ENCODE results near the gene ADD3.
"Not testable (repeated sequence)": the region's sequence is repeated elsewhere in the genome, so short reads cannot be mapped to it uniquely, and the experiment has no call there.

ADD3 gene

DNA sequence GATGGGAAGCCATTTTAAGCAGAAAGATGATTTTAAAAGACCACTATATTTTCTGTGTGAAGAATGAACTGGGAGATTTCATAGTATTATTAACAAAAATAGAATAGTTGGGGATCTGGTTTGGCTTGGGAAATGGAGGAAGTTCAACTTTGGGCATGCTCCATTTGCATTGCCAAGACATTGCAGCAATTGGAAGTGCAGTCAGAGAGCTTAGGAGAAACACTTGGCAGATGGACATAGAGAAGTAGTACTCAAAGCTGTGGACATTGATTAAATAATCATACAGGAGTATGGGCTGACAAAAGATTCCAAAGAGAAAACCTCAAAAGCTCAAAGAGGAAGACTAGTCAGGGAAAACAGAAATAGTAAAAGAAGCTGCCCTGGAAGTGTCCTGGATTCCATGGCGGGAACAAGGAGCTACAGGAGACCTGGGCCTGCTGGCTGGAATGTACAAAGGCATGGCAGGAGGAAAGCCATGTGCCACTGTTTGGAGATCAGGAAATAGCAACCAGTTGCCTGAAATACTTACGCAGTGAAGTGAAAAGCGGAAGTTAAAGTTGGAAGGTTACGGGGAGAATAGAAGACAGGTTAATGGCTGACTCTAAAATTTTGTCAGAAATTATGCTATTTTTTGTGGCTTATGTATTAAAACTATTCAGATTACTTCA is 106.0 kb downstream of the ADD3 start:
- no peak for DNase-seq

DNA sequence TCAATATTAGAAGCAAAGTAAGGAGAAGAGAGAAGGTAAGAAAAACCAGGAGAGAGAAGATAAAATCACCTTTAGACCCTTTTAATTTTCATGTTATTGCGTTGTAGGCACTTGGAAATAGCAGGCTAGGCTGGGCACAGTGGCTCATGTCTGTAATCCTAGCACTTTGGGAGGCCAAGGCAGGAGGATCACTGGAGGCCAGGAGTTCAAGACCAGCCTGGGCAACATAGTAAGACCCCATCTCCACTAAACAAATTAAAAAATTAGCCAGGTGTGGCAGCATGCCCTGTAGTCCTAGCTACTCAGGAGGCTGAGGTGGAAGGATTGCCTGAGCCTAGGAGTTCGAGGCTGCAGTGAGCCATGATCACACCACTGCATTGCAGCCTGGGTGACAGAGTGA is 106.9 kb downstream of the ADD3 start:
- DNase-seq = not testable (repeated sequence)

DNA sequence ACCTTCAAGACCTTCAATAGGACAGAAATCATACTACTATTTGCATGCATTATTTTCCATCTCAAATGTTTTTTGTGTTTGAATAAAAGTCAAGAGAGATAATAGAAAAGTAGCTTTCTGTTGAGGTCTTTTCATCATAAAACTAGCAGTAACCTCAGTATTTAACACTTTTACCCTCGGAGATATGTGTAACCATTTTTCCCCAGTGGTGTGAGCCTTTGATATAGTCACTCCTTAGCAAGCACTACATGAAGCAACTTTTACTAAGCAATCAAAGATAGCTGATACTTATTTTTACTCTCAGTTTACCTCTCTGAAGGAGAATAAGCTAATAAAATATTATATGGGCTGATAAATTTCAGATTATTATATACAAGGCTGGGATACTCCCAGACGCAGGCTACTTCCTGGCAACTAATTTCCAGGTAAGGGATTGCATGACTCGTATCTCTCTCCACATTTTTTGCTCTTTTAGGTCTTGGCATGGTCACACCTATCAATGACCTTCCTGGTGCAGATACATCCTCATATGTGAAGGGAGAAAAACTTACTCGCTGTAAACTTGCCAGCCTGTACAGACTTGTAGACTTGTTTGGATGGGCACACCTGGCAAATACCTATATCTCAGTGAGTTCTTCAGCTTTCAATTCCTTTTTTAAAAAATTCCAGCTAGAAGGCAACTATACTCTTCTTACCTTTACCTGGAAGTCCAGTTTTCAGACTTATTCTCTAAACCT is 108.2 kb downstream of the ADD3 start:
- no peak for DNase-seq

- DNase-seq = no peak
Observed at GRCh38 chr10:110118891-110119621, 111.3 kb downstream of the ADD3 start.

DNA sequence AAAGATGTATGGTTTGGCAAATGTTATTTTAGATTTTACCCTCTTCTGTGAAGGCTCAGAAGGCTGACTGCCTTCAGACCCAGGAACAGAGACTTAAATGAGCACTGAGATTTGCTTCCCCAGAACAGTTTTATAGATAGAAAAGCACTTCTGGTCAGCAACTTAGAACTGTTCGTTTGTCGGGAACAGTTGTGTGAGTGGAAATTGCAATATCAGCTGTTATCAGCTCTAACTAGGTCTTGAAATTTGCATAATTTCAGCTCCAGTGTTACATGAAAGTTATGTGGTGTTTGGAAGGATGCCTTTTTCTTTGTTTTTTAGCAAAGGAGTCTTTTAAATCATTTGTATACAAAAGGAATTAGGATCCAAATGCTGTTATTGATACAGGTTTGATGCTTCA is 115.8 kb downstream of the ADD3 start:
- no peak for DNase-seq

DNA sequence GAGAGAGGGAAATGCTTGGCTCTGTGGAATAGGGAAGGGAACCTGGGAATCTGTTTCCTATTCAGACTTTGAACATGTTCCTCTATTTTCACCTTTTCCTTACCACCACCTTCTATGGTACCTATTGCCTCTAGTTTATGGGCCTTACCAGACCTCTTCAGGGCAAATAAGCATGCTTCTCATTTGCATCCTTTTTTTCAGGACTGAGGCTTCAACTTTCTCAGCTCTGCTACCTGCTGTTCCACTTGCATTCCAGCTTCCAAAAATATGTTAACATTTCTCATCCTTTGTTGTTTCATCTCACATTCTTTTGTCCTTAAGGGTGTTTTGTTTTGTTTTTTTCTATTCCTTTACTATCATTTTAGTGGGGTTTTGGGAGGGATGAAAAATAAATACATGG is 121.7 kb downstream of the ADD3 start:
- DNase-seq = no peak

- DNase-seq = no peak
Observed at GRCh38 chr10:110134917-110135316, 127.1 kb downstream of the ADD3 start.

DNA sequence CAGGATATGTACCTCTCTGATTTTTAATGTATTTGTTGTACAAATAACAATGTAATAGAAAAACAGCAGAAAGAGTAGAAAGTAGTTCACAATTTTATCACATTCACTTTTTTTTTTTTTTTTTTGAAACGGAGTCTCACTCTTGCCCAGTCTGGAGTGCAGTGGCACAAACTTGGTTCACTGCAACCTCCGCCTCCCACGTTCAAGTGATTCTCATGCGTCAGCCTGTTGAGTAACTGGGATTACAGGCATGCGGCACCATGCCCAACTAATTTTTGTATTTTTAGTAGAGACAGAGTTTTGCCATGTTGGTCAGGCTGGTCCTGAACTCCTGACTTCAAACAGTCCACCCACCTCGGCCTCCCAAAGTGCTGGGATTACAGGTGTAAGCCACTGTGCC is 128.1 kb downstream of the ADD3 start:
- not testable (repeated sequence) for DNase-seq

DNA sequence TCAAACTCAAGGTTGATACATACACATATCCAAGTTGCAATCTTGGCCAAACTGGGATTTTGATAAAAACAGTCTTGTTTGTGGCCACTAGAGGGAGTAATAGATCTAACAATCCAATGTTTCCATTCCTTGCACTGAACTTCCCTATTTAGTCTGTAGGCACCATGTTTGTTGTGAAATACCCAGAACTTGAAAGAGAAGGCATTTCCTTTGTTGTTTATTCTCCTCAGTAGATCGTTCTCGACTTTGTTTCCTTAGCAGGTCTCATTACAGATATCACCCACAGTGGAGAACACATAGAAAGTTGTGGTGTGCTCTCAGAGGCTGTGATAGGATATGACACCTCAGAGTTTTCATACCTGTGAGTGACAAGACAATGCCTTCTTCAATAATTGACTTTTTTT is 129.4 kb downstream of the ADD3 start:
- peak; percentile 52 for DNase-seq

GRCh38 chr10:110138197-110138812 is 130.5 kb downstream of the ADD3 start:
- DNase-seq = peak; percentile 31

DNA sequence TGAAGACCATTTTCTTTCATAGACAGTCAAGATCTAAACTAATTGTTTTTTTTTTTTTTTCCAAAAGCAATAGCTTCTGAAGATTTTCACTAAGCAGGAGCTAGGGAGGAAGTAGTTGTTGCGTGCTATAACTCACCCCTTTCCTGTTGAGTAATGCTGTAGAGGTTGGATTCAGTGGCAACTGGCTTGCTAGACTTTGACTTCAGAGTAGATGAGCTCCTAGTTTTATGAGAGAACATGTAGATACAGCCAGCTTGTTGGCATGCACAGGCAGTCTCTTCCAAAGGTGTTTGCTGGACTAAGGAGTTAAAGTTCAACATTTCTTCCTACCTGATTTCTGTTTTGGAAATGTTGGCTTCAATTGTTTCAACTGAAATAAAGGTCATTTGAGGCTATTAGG is 133.4 kb downstream of the ADD3 start:
- DNase-seq = peak; percentile 22

DNA sequence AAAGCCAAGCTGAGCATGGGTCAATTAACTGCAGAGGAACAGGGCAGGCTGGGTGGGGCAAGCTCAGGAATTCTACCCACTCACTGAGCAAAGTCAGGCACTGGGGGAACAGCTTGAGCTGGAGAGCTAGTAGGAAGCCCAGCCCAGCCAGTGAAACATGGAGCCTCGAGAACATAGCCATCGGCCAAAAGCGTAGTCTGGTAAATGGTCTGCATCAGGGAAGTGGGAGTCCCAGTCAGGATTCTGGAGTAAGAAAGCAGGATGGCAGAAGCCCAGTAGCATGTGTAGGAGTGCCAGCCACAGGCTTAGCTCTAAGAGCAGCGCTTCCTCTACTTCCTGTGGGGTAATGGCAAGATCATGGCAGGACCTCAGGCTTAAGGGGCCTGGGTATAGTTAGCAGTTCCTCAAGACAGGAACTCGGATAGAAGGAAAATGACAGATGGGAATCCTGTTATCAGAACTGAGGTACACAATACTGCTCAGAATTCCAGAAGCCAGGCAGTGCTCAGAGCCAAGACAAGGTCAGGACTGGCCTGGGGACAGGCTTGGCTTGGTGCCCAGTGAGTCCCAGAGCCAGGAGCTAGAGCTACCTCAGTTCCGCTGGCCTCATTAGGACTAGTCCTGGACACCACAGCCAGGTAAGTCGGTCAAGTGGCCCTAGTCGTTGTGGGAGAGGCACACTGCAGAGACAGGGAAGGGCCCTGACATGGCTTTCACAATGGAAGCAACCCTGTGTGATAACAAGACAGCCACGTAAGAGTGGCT is 134.3 kb downstream of the ADD3 start:
- DNase-seq = peak; percentile 3

- no peak for DNase-seq
Observed at GRCh38 chr10:110142965-110143364, 135.2 kb downstream of the ADD3 start.

DNA sequence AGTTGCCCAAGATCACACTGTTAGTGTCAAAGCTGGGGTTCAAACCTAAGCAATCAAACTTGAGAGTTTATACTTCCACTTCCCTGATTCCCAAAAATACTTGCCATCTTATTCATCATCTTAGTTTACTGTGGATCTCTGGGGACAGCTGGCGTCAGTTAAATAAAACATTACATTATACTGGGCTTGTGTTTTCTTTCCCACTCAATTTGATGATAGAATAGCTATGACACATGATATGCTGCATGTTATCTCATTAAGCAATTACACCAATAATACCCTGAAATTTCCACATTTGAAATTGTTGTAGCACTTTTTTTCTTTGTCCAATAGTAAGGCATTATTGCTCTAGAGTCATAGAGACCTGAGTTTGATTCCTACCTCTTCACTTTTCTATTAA is 136.7 kb downstream of the ADD3 start:
- no peak for DNase-seq

DNA sequence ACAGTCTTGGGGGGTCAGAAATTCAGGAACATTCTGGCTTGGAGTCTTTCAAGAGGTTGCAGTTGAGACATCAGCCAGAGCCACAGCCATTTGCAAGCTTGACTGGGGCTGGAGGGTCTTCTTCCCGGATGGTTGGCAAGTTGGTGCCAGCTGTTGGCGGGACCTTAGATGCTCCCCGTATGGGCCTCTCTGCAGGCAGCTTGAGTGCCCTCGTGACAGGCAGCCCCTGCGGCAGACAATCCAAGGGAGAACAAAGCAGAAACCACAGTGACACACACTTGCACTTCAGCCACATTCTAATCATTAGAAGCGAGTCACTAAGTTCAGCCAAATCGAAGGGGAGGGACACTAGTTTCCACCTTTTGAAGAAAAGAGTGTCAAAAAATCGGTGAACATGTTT is 140.2 kb downstream of the ADD3 start:
- DNase-seq = no peak

GRCh38 chr10:110149259-110149658 is 141.5 kb downstream of the ADD3 start:
- DNase-seq = no peak

GRCh38 chr10:110150046-110150445 is 142.3 kb downstream of the ADD3 start:
- no peak for DNase-seq

- no peak for DNase-seq
Observed at GRCh38 chr10:110150981-110151380, 143.2 kb downstream of the ADD3 start.

DNA sequence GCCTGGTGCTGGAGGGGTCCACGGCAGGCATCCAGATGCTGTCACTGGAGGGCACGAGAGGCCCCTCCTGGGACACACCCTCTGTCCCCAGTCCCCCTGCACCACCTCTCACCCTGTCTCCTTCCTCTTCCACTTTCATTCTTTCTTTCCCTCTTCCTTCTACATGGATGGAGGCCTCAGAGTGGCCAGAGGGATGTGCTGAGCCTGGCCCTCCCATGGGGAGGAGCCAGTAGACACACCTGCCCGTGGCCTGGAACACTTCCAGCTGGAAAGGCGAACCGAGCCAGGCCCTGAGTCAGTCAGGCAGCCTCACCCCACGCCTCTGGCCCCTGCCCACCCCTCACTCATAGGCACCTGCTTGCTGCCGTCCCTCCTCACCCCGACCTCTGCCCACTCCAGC is 143.7 kb downstream of the ADD3 start:
- no peak for DNase-seq

DNA sequence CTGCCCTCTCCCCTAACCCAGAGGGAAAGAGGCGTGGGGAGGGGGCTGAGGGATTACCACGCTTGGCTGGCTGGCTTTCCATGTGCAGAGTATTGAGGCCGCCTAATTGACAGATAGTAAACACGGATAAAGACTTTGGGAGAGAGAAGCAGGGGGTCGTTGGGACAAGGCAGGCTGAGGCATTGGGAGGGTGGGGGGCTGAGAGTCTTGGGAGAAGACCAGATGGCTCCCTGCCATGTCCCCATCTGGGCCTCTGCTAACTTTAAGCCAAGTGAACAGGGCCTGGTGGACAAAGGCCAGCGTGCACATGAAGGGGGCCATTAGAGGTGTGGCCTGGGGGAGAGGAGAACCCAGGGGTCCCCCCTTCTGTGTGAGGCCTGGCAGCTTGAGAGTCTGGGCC is 144.2 kb downstream of the ADD3 start:
- no peak for DNase-seq

DNA sequence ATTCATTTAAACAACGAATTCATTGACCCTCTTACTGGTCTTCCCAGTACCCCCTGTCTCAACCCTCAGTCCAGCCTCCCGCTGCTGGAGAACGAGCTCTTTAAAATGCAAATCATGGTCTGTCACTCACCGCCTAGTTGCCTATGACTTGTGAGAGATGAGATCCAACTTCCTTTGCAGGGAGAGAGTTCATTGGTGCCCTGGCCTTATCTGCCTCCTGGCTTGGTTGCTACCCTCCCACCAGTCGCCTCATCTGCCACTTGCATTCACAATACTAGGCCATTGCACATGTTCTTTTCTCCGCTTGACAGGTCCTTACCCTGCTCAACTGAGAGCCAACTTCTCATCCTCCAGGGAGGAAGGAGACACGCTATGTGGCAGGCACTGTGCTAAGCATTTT is 145.6 kb downstream of the ADD3 start:
- no peak for DNase-seq

GRCh38 chr10:110156046-110156445 is 148.3 kb downstream of the ADD3 start:
- DNase-seq = no peak
